GM19395 (cell line): ENCODE measurements around the gene ZFTA.
"Not testable (repeated sequence)": the region's sequence is repeated elsewhere in the genome, so short reads cannot be mapped to it uniquely, and the experiment has no call there.

Experiments
- ATAC-seq: cut with Tn5 transposase; IDR thresholded peaks from one replicate; pipeline ENCODE4 v1.9.1; 2021; ENCODE audit warnings: mild to moderate bottlenecking, moderate library complexity; ENCODE audit not compliant: unreplicated experiment

ZFTA gene

GRCh38 chr11:63768237-63769041 lies at the start of gene ZFTA:
TSS of gene ZFTA (minus strand) at chr11:63768775. CDS start at chr11:63768622, 153 bp downstream.
- ATAC-seq = peak; percentile 56

GRCh38 chr11:63817758-63818498 lies 49.4 kb upstream of the ZFTA start:
- no peak for ATAC-seq

DNA sequence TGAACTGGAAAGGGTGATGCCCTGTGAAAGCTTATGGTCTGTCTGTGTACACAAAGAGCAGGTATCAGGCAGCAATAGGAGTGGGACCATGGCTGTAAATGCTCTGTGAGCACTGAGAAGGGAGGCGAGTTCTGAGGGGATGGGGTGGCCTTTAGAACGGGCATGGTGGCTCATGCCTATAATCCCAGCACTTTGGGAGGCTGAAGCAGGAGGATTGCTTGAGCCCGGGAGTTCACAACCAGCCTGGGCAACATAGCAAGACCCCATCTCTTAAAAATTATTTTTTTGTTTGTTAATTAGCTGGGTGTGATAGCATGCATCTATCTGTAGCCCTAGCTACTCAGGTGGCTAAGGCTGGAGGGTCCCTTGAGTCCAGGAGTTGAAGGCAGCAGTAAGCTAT lies 48.2 kb upstream of the ZFTA start:
- ATAC-seq = no peak

DNA sequence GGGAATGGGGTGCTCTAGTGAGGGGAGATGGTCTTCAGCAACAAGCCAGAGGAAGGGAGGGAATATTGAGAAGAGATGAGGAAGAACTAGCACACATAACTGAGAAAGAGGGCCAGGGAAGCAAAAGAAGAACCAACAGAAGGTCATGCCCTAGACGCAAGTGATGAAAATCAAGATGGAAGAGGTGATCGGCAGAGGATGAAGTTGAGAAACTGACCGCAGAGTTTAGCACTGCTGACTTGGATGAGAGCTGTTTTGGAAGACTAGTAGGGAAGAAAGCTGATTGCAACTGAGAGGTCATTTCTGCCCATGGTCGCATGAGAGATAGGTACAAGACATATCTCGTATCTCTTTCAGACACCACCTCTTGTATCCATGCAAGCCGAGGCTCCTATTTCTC lies 47.6 kb upstream of the ZFTA start:
- no peak for ATAC-seq

DNA sequence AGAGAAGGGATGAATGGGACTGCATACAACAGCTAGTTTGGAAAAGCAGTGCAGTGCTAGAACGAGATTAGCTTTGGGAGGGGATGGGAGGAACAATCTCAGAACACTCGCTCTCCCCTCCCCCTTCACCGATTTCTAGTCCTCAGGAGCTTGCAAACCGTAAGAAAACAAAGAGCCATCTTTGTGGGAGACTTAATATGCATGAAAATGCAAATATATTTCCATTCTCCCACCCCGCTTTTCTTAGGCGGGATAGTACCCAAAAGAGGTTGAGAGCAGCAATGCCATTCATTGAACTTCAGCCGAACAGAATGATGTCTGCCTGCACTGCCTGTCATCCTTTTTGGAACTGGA lies 45.8 kb upstream of the ZFTA start:
- no peak for ATAC-seq

DNA sequence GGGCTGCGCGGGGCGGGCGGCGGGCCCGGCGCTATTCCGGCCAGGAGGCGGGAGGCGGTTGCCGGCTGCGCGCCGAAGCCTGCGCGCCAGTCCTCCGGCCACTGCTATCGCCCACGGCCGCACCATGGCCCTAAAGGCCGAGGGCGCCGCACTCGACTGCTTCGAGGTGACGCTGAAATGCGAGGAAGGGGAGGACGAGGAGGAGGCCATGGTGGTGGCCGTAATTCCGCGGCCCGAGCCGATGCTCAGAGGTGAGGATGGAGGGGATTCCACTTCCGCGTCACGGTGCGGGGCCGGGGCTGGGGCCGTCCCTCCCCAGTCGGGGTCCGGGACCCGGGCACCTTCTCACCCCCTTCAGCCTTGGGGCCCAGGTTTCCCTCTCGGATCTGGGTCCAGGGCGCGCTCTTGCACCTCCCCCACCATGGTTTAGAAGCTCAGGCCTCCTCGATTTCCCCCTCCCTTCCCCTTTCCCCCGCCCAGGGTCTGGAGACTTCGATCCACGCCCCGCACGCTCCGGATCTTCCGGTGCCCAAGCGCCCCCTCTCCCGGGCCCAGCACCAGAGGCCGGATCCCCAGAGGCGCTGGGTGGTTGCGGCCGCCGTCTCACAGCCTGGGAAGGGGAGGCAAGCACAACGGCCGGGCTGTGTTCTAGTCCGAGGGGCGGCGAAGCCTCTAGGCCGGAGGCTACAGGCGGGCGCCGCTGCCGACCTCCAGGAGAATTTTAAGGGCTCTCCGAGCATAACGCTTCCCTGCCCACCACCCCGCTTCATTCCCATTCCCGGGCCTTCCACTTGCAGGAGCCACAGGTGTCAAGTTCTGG lies 45.2 kb upstream of the ZFTA start:
- peak; percentile 40 for ATAC-seq

- ATAC-seq = peak; percentile 78
Measured at GRCh38 chr11:63813035-63813562, 44.5 kb upstream of the ZFTA start, which contains the start of gene SPINDOC. TSS of gene SPINDOC (plus strand) at chr11:63813456. CDS start at chr11:63813687, 231 bp downstream.

DNA sequence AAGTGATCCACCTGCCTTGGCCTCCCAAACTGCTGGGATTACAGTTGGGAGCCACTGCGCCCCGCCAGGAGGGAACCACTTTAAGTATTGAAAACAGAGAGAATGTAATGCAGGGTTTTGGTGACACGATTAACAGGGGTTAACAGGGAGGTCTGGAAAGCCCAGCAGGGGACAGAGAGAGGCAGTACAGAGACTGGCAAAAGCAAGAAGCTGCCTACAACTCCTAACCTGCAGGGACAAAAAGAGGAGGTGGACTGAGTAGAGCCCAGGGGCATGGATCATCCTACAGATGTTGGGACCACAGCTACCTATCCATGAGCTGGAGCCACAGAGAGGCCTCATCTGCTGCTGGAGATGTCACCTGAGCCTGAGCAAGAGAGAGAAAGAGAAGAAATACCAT lies 42.9 kb upstream of the ZFTA start:
- ATAC-seq = no peak

DNA sequence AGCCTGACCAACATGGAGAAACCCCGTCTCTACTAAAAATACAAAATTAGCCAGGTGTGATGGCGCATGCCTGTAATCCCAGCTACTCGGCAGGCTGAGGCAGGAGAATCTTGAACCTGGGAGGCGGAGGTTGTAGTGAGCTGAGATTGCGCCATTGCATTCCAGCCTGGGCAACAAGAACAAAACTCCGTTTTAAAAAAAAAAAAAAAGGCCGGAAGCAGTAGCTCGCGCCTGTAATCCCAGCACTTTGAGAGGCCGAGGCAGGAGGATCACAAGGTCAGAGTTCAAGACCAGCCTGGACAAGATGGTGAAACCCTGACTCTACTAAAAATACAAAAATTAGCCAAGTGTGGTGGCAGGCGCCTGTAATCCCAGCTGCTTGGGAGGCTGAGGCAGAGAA lies 41.8 kb upstream of the ZFTA start:
- ATAC-seq = not testable (repeated sequence)

- no peak for ATAC-seq
Measured at GRCh38 chr11:63805844-63806415, 37.4 kb upstream of the ZFTA start.

GRCh38 chr11:63804259-63804658 lies 35.7 kb upstream of the ZFTA start:
- no peak for ATAC-seq

- no peak for ATAC-seq
Measured at GRCh38 chr11:63802637-63803414, 34.3 kb upstream of the ZFTA start.

DNA sequence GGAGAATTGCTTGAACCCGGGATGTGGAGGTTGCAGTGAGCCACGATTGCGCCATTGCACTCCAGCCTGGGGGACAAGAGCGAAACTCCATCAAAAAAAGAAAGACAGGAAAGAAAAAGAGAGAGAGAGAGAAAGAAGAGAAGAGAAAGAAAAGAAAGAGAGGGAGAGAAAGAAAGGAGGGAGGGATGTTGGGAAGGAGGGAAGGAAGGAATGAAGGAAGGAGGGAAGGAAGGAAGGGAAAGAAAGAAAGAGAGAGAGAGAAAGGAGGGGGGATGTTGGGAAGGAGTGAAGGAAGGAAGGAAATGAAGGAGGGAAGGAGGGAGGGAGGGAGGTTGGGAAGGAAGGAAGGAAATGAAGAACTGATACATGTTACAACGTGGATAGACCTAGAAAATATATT lies 32.3 kb upstream of the ZFTA start:
- ATAC-seq = no peak

- no peak for ATAC-seq
Measured at GRCh38 chr11:63795066-63795465, 26.5 kb upstream of the ZFTA start.

- ATAC-seq = no peak
Measured at GRCh38 chr11:63793161-63793560, 24.6 kb upstream of the ZFTA start.

DNA sequence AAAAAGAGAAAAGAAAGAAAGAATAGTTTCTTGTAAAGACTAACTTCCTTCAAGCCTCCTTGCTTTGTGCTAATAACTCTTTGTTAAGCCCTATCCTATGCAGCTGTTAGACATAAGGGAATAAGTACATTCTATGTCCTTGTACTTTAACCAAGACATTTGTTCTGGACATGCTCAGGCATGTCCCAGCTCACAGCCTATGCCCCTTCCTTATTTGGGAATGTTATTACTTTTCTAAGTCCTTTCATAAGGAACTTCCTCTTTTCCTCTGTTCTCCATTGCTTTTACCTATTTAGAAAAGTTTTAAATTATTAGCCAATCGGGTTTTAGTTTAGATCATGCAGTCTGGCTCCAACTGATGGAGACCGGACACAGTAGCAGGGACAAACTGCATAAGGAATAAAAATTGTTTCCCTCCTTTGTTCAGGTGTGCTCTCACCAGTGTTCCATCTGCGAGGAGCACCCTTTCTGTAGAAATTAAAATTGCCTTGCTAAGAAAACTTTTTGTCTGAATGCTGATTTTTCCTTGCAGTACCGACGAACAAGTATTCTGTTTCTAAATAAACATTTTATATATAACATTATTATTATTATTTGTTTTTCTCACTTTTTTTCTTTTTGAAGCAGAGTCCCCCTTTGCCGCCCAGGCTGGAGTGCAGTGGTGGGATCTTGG lies 23.1 kb upstream of the ZFTA start:
- ATAC-seq = no peak

- ATAC-seq = no peak
Measured at GRCh38 chr11:63785823-63786222, 17.2 kb upstream of the ZFTA start.

DNA sequence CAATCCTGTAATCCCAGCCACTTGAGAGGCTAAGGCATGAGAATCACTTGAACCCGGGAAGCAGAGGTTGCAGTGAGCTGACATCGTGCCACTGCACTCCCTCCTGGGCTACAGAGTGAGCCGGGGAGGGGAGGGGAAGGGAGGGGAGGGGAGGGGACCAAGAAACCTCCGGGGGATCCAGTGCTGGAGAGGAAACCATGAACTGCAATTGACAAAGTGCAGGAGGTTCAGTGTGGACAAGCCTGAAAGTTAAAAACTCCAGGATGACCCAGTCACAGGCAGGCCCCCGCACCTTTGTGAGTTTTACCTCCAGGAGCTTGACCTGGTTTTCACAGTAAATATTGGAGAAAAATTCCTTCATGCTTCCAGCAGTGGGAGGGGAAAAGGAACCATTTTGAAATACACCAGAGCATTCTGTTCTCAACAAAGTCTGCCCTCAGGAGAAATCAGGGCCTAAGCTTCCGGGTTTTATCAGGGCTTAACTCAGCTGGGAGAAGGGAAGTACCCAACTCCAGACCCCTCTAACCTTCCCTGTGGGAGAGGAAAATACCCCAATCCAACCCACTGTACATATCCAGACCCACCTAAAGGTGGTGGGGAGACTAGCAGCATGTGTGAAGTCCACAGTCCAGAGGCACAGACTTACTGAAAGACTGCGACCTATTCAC lies 15.5 kb upstream of the ZFTA start:
- ATAC-seq = no peak

DNA sequence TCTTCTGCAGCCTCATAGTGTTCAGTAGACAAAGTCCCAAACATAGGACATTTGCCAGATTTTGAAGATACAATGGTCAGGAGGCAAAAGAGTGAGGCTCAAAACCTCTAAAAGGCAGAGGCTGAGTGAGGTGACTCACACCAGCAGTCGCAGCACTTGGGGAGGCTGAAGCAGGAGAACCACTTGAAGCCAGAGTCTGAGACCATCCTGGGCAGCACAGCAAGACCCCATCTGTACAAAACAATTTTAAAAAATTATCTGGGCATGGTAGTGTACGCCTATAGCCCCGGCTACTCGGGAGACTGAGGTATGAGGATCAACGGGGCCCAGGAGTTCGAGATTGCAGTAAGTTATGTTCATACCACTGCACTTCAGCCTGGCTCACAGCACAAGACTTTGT lies 14.2 kb upstream of the ZFTA start:
- ATAC-seq = no peak
